ENCODE data around the gene PIK3IP1. TPM values are rescaled to one million over a fixed set of nuclear protein-coding genes. Genes with fewer than 3 reads are reported as not detected.

PIK3IP1 gene
- total and polyA plus RNA-seq, 2 of the 8 experiments (the other 6 are each of a cell fraction or from before 2014, with no cell fraction given): 1.00 to 1.3 TPM

DNA sequence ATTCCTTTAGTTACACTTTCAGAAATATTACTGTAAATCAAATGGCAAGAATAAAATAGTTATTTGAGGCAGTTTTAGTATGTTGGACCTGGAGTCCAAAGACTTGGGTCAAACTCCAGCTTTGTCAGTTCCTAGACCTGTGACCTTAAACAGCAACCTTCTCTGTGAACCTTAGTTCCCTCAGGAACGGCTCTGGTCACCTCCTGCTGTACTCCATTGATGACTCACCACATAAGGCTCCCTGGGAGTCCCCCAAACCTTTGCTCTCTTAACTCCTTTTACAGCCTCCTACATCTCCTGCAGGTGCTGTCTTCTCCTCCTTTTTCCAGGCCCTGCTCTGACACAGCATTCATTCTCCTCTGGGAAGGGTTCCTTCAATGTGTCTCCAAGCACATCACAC is 51.1 kb downstream of the PIK3IP1 start:
- 64% methylated on average over 1 of the region's 1 CpG; no CpG with 5 or more reads in 1 of the 2 experiments for WGBS, 2 experiments (ENCODE audit: extremely low coverage in 1 of 2, insufficient coverage in 1 of 2, insufficient read length in 1 of 2, insufficient replicate concordance in 2 of 2, low coverage in 1 of 2, low lambda C conversion rate in 2 of 2, missing lambda C conversion rate in 1 of 2)
- H4K91ac ChIP-seq (replicated peaks; ENCODE audit: insufficient read length, low read length): no peak overlapping the region
- peaks cover 4 to 21% (median 6%) of the 10 kb centered on the region in 4 experiments; a peak in 4 of 7 replicates for H3K4me1 ChIP-seq (replicated peaks in 1 of 4; ENCODE audit: control insufficient read depth in 3 of 4, insufficient read depth in 4 of 4, low read length in 3 of 4)
- H4K5ac ChIP-seq (ENCODE audit: insufficient read length, low read depth, low read length): no peak overlapping the region
- H3K23ac ChIP-seq (ENCODE audit: insufficient read length): no peak overlapping the region
- H4K20me1 ChIP-seq (replicated peaks in 1 of 2; ENCODE audit: control insufficient read depth in 1 of 2, insufficient read depth in 2 of 2, low read length in 2 of 2): peaks cover 5 to 6% of the 10 kb centered on the region in 2 experiments
- H3K36me3 ChIP-seq (ENCODE audit: control insufficient read depth in 2 of 4, insufficient read depth in 4 of 4, low read length in 3 of 4): no peaks in the 10 kb centered on the region
- no peaks in the 10 kb centered on the region for H3K9me3 ChIP-seq (ENCODE audit: insufficient read depth in 2 of 2, low read depth in 1 of 2, low read length in 1 of 2)
- no peak overlapping the region for H3K9ac ChIP-seq (replicated peaks in 1 of 4; ENCODE audit: extremely low read depth in 1 of 4, low read depth in 3 of 4, low read length in 3 of 4)
- POLR2A ChIA-PET (ENCODE audit: partially characterized antibody): interaction anchor here (0.8 to 1.5 kb wide), 3 partner anchors 10 to 83 kb away, joined by 3 to 4 read pairs (median 3); partner anchors contain the start of gene LIMK2
- CTCF ChIA-PET (ENCODE audit: partially characterized antibody): interaction anchor here (0.9 to 4.2 kb wide), 9 partner anchors 10 to 86 kb away, joined by 3 to 28 read pairs (median 4); no protein-coding TSS in a partner anchor
- no peak overlapping the region for H3K4me3 ChIP-seq (ENCODE audit: extremely low read depth in 1 of 4, insufficient read depth in 2 of 4, low read depth in 3 of 4, low read length in 4 of 4)
- H2AFZ ChIP-seq (ENCODE audit: low read length): no peak overlapping the region
- no peak for FAIRE-seq
- no peak overlapping the region for H2BK20ac ChIP-seq (ENCODE audit: low read length)
- H3K4me2 ChIP-seq (ENCODE audit: insufficient read depth in 1 of 2, low read depth in 2 of 2, low read length in 2 of 2): no peak overlapping the region
- no peaks in the 10 kb centered on the region for H3K23me2 ChIP-seq (ENCODE audit: low read depth, low read length)
- H3K18ac ChIP-seq (ENCODE audit: extremely low read depth, low read length): no peak overlapping the region
- peak; percentile 46; the same call in 1 of the 2 replicates for TF ChIP-seq JUND (IDR thresholded peaks at IDR 0.05; ENCODE audit: low read length)
- TF ChIP-seq, protein P1, sequence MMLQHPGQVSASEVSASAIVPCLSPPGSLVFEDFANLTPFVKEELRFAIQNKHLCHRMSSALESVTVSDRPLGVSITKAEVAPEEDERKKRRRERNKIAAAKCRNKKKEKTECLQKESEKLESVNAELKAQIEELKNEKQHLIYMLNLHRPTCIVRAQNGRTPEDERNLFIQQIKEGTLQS (IDR thresholded peaks at IDR 0.05; ENCODE audit: insufficient read depth, low read depth, low read length): no peak
- no peak for TF ChIP-seq ZNF274 (IDR thresholded peaks at IDR 0.05; ENCODE audit: borderline replicate concordance, extremely low read depth, low read length)
- TF ChIP-seq CBX5 (IDR thresholded peaks at IDR 0.05; ENCODE audit: low read depth, low read length): no peak
- TF ChIP-seq PHF8 (conservative IDR thresholded peaks at IDR 0.05; ENCODE audit: low read depth, low read length): no peak
- no peak for TF ChIP-seq KDM1A (IDR thresholded peaks at IDR 0.05; ENCODE audit: borderline replicate concordance, low read length)
- TF ChIP-seq SP2 (IDR thresholded peaks at IDR 0.05; ENCODE audit: low read length): no peak
- H3K27me3 ChIP-seq (replicated peaks in 1 of 4; ENCODE audit: control insufficient read depth in 3 of 4, extremely low read depth in 1 of 4, insufficient read depth in 3 of 4, low read length in 3 of 4): no peaks in the 10 kb centered on the region
- H3K79me1 ChIP-seq (ENCODE audit: low read depth, low read length): 0 out of 2 replicates have a peak, but pooled peaks cover 2% of the 10 kb centered on the region
- no peak overlapping the region for H3K56ac ChIP-seq (replicated peaks; ENCODE audit: insufficient read length, low read depth, low read length)
- no peak for DNase-seq (ENCODE audit: low read depth in 1 of 2, low spot score in 2 of 2)
- H2BK5ac ChIP-seq (ENCODE audit: low read depth, low read length): no peak overlapping the region
- H2AK5ac ChIP-seq (ENCODE audit: low read depth, low read length): no peak overlapping the region
- 0 out of 4 replicates have a peak, but pooled peaks cover 0 to 3% of the 10 kb centered on the region in 2 experiments for H3K79me2 ChIP-seq (ENCODE audit: control insufficient read depth in 1 of 2, insufficient read depth in 2 of 2, low read length in 2 of 2)
- no peak overlapping the region for H2BK15ac ChIP-seq (ENCODE audit: low read length)
- H2BK12ac ChIP-seq (ENCODE audit: low read depth, low read length): no peak overlapping the region
- no peak overlapping the region for H4K8ac ChIP-seq (ENCODE audit: extremely low read depth, insufficient read depth, low read length)
- no peak overlapping the region for H3K14ac ChIP-seq (ENCODE audit: insufficient read length)
- H3K4ac ChIP-seq (replicated peaks; ENCODE audit: insufficient read length, low read depth, low read length): no peak overlapping the region
- H3K27ac ChIP-seq (ENCODE audit: low read depth, low read length): no peak overlapping the region
- no peak overlapping the region for H2BK120ac ChIP-seq (replicated peaks; ENCODE audit: low read depth, low read length)
